CD4-positive, alpha-beta T cell (primary cell): ENCODE measurements around the gene CD37. TPM values are rescaled to one million over a fixed set of nuclear protein-coding genes. Genes with fewer than 3 reads are reported as not detected.

Experiments used
- ATAC-seq: fragments of 200-7000 bp; cut with Tn5 transposase; one replicate; pipeline ENCODE4 v1.10.0; 2022; ENCODE audit warnings: mild to moderate bottlenecking; ENCODE audit not compliant: poor library complexity
- CTCF ChIA-PET: fragments of 350-600 bp; sonication (Branson Sonifier 250); formaldehyde crosslinking; loops from one replicate; lab custom pipeline; 2021; ENCODE audit warnings: antibody characterized with exemption, inconsistent platforms; lab: Charles Lee
- POLR2A ChIA-PET: fragments of 350-600 bp; sonication (Branson Sonifier 250); formaldehyde crosslinking; loops from one replicate; lab custom pipeline; 2021; ENCODE audit warnings: antibody characterized with exemption, inconsistent platforms; lab: Charles Lee
- DNase-seq, 14 experiments: peaks; one replicate each; pipeline ENCODE4 v3.0.0-alpha.2; 2013 to 2020; ENCODE audit warnings: mixed read lengths in 2 of 14
- H3K27ac ChIP-seq, 2 donors: one replicate each; pipeline versions ENCODE4 v1.5.1 to v1.7.0; 2013; ENCODE audit warnings: low read length in 2 of 2, low read depth in 1 of 2, mild to moderate bottlenecking in 1 of 2
- H3K27me3 ChIP-seq, 2 experiments: 1 replicate in 1 of 2; 2 replicates in 1 of 2; pipeline versions ENCODE4 v1.6.1 to v1.7.0; 2013; ENCODE audit warnings: low read length in 2 of 2, control low read depth in 1 of 2, mild to moderate bottlenecking in 1 of 2, moderate library complexity in 1 of 2; ENCODE audit not compliant: insufficient read depth in 2 of 2, control insufficient read depth in 1 of 2
- H3K36me3 ChIP-seq: one replicate; pipeline ENCODE4 v1.6.1; 2013; ENCODE audit warnings: low read length, control low read depth; ENCODE audit not compliant: insufficient read depth
- H3K4me1 ChIP-seq: one replicate; pipeline ENCODE4 v1.6.1; 2013; ENCODE audit warnings: low read length, control low read depth; ENCODE audit not compliant: insufficient read depth
- H3K4me3 ChIP-seq: one replicate; pipeline ENCODE4 v1.5.1; 2013; ENCODE audit warnings: mild to moderate bottlenecking, low read length, moderate library complexity
- H3K9me3 ChIP-seq, 2 experiments: 1 replicate in 1 of 2; 2 replicates in 1 of 2; pipeline versions ENCODE4 v1.6.1 to v1.7.0; 2013; ENCODE audit warnings: low read length in 2 of 2, mild to moderate bottlenecking in 2 of 2, control low read depth in 1 of 2, moderate library complexity in 1 of 2; ENCODE audit not compliant: control insufficient read depth in 1 of 2, insufficient read depth in 1 of 2
- H3K27ac Mint-ChIP-seq: one replicate; pipeline ENCODE4 v1.8.0; 2020; ENCODE audit warnings: mixed read lengths
- H3K27me3 Mint-ChIP-seq: one replicate; pipeline ENCODE4 v1.8.0; 2021; ENCODE audit warnings: mixed read lengths
- H3K36me3 Mint-ChIP-seq: one replicate; pipeline ENCODE4 v1.8.0; 2021; ENCODE audit warnings: low read depth, mixed read lengths
- H3K4me1 Mint-ChIP-seq: one replicate; pipeline ENCODE4 v1.8.0; 2021; ENCODE audit warnings: low read depth, mixed read lengths
- H3K4me3 Mint-ChIP-seq: one replicate; pipeline ENCODE4 v1.8.0; 2020; ENCODE audit warnings: mild to moderate bottlenecking, mixed read lengths
- H3K9me3 Mint-ChIP-seq: one replicate; pipeline ENCODE4 v1.8.0; 2020; ENCODE audit warnings: mixed read lengths
- intact Hi-C, 2 experiments: fragments of 100-400 bp; cut with DNase I in 1 of 2; cut with micrococcal nuclease in 1 of 2; formaldehyde crosslinking; loops; one replicate each; pipeline versions ENCODE4 v1.15.1 to v1.9.0; 2023 to 2025; cut with DNase I, micrococcal nuclease
- total RNA-seq, 174 experiments: library from RNA in 2 of 174; stranded (reverse) in 2 of 174; gene quantifications; one replicate each; pipeline ENCODE4 v1.2.3 and lab custom pipeline; 2021 to 2026
- TF ChIP-seq, protein P1 (sequence below): fragments of 200-600 bp; IDR thresholded peaks from one replicate; pipeline ENCODE4 v1.8.0; 2022; ENCODE audit warnings: antibody characterized with exemption, mild to moderate bottlenecking

The CD37 gene
- total RNA-seq, 2 experiments from 2014 or later = 329 to 350 TPM

DNA sequence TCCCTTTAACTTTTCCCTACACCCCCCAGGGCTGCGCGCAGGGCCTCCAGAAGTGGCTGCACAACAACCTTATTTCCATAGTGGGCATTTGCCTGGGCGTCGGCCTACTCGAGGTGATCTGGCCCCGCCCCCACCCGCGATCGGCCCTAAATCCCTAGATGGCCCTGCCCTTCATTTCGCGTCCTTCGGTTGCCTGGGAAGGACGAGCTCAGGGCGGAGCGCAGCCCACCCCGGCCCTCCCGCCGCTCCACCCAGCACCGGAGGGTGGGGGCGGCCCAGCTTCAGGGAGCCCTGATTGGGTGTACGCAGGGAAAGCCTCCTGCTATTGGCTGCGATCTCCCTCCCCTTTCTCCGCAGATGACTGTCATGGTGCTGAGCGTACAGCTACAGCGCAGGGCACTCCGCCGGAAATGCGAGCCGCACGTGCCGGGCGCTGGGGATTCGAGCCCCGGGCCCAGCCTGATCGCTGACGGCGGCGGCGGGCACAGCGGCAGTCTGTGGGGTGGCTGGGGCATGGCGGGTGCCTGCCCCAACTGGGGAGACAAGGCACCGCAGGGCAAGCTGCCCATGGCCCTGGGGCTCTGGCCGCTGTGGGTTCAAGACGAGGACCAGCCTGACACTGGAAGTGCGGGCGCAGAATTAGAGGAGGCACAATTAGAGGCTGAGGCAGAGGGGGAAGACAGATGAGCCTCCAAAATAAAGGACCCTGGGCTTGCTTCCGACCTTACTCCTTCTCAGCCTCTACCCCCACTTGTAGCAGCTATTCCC lies 4.3 kb downstream of the CD37 start:
- peaks cover 54% of the 10 kb centered on the region for H3K36me3 Mint-ChIP-seq
- no peak for DNase-seq
- H3K36me3 ChIP-seq = peaks cover 40% of the 10 kb centered on the region

DNA sequence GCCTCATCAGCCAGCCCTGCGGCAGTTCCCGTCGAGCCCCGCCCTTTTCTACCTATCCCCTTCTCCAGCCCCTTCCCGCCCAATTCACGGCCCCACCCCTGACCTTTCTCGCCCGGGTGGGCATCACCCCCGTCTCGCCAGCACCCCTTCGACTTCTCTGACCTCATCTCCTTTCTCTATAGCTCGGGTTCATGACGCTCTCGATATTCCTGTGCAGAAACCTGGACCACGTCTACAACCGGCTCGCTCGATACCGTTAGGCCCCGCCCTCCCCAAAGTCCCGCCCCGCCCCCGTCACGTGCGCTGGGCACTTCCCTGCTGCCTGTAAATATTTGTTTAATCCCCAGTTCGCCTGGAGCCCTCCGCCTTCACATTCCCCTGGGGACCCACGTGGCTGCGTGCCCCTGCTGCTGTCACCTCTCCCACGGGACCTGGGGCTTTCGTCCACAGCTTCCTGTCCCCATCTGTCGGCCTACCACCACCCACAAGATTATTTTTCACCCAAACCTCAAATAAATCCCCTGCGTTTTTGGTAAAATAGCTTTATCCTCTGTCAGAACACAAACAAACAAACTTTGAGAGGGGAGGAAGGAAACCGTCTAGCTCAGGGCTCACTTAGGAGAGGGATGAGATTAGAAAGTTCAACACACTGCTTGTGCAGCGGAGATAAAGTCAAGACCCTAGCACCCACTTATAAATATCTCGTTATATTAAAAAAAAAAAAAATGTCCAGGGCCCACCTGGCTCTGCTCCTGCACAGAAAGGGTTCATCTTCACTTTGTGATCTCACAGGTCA lies 5.1 kb downstream of the CD37 start:
- no peaks in the 10 kb centered on the region for H3K9me3 Mint-ChIP-seq
- ChIA-PET CTCF (interaction anchor here (0.6 kb wide), 1 partner anchor 133 kb away, joined by 3 read pairs; no protein-coding TSS in a partner anchor), POLR2A (no interaction called here)
- intact Hi-C loops = no loop called here
- peaks cover 53% of the 10 kb centered on the region for H3K36me3 Mint-ChIP-seq
- Histone ChIP-seq H3K27ac (peak overlapping the region; percentile 17 to 35), H3K4me3 (no peak overlapping the region), H3K9me3 (no peaks in the 10 kb centered on the region), H3K36me3 (peaks cover 40% of the 10 kb centered on the region), H3K4me1 (peaks cover 44% of the 10 kb centered on the region), H3K27me3 (no peaks in the 10 kb centered on the region)
- H3K27ac Mint-ChIP-seq = peak overlapping the region; percentile 49
- DNase-seq (peak in 3 of 14 experiments; percentile 14 to 58 (median 26)), ATAC-seq (no peak)
- peaks cover 43% of the 10 kb centered on the region for H3K4me1 Mint-ChIP-seq
- TF ChIP-seq, protein P1, sequence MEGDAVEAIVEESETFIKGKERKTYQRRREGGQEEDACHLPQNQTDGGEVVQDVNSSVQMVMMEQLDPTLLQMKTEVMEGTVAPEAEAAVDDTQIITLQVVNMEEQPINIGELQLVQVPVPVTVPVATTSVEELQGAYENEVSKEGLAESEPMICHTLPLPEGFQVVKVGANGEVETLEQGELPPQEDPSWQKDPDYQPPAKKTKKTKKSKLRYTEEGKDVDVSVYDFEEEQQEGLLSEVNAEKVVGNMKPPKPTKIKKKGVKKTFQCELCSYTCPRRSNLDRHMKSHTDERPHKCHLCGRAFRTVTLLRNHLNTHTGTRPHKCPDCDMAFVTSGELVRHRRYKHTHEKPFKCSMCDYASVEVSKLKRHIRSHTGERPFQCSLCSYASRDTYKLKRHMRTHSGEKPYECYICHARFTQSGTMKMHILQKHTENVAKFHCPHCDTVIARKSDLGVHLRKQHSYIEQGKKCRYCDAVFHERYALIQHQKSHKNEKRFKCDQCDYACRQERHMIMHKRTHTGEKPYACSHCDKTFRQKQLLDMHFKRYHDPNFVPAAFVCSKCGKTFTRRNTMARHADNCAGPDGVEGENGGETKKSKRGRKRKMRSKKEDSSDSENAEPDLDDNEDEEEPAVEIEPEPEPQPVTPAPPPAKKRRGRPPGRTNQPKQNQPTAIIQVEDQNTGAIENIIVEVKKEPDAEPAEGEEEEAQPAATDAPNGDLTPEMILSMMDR = no peak
- no peak overlapping the region for H3K4me3 Mint-ChIP-seq
- no peaks in the 10 kb centered on the region for H3K27me3 Mint-ChIP-seq

More for the DNA sequence above, 4.3 kb downstream of the CD37 start:
- Mint-ChIP-seq H3K9me3 (no peaks in the 10 kb centered on the region), H3K27me3 (no peaks in the 10 kb centered on the region), H3K27ac (peak overlapping the region; percentile 67), H3K4me3 (no peak overlapping the region), H3K4me1 (peaks cover 51% of the 10 kb centered on the region)
- peaks cover 49% of the 10 kb centered on the region for H3K4me1 ChIP-seq
- no peaks in the 10 kb centered on the region for H3K27me3 ChIP-seq
- TF ChIP-seq, protein P1 = no peak
- H3K27ac ChIP-seq = no peak overlapping the region
- intact Hi-C loops = no loop called here
- ATAC-seq = no peak
- no peak overlapping the region for H3K4me3 ChIP-seq
- ChIA-PET CTCF (no interaction called here), POLR2A (no interaction called here)
- H3K9me3 ChIP-seq = no peaks in the 10 kb centered on the region

DNA sequence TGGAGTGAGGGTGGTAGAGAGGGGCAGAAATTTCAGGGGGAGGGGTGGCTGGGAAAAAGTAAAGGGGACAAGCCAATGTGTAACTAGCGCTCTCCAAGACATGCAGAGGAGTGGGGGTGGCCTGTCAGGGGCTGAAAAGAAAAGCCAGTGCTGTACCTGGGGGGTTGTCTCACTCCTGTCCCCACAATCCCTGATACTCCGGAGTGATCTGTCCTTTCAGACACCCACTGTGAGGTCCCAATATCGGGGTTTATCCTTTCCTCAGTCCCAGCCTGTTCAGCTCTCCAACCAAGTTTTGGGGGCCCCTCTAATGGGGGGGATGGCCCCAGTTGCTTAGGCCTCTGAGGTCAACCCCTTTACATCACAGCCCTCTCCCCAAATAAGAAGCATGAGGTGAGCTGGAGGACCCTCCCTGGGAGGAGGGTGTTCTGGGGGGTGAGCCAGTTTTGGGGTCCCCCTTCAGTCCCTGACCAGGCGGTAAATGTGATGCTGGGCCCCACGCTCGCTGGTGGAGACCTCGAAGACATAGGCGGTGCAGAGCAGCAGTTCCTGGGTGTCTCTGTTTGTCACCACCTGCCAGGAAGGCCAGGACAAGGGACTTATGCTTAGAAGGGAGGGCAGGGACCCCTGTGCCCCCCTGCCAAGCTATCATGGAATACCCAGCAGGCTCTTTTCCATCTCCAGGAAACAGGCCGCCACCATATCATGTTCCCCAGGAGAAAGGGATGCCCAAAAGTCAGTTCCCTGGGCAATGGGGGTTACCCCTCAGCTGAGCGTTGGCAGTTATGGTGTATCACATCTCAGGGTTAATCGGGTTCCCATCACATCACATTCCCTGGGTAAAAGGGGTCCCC lies 5.9 kb downstream of the CD37 start:
- Histone ChIP-seq H3K36me3 (peaks cover 40% of the 10 kb centered on the region), H3K27ac (peak overlapping the region in 1 of 2 donors; percentile 4), H3K9me3 (no peaks in the 10 kb centered on the region), H3K27me3 (no peaks in the 10 kb centered on the region), H3K4me3 (no peak overlapping the region), H3K4me1 (peaks cover 40% of the 10 kb centered on the region)
- ChIA-PET CTCF (interaction anchor here (0.6 kb wide), 1 partner anchor 132 kb away, joined by 3 read pairs; no protein-coding TSS in a partner anchor), POLR2A (no interaction called here)
- Mint-ChIP-seq H3K9me3 (no peaks in the 10 kb centered on the region), H3K27ac (peak overlapping the region; percentile 49), H3K36me3 (peaks cover 45% of the 10 kb centered on the region), H3K27me3 (no peaks in the 10 kb centered on the region), H3K4me1 (peaks cover 35% of the 10 kb centered on the region), H3K4me3 (no peak overlapping the region)
- intact Hi-C loops = no loop called here
- DNase-seq (no peak), ATAC-seq (no peak)
- TF ChIP-seq, protein P1 = no peak
